ENCODE measurements around the gene SHISAL2A. TPM values are rescaled to one million over a fixed set of nuclear protein-coding genes. Genes with fewer than 3 reads are reported as not detected.

The SHISAL2A gene
- total RNA-seq, 1 donor from 2014 or later: not detected

DNA sequence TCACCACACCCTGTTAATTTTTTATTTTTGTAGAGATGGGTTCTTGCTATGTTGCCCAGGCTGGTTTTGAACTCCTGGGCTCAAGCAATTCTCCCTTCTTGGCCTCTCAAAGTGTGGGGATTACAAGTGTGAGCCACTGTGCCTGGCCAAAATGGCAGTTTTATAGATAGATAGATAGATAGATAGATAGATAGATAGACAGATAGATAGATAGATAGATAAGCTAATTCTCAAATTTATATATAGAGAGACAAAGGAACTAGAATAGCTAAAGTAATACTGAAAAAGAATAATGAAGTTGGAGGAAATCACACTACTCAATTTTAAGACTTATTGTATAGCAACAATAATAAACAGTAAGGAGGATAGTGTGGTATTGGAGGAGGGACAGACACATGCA, 21.1 kb downstream of the SHISAL2A start:
- peaks cover 7% of the 10 kb centered on the region for H3K27me3 Mint-ChIP-seq (ENCODE audit: low read depth, unreplicated experiment)
- Histone ChIP-seq H3K9ac (ENCODE audit: low read length) (no peak overlapping the region), H3K79me2 (ENCODE audit: insufficient read depth, low read length) (no peaks in the 10 kb centered on the region), H4K20me1 (ENCODE audit: insufficient read depth, low read length) (no peaks in the 10 kb centered on the region), H3K27me3 (ENCODE audit: insufficient read depth, low read length) (no peaks in the 10 kb centered on the region), H2AFZ (ENCODE audit: low read depth, low read length) (no peak overlapping the region), H3K4me2 (ENCODE audit: low read length) (no peak overlapping the region), H3K9me3 (ENCODE audit: insufficient read depth, low read depth, low read length) (no peaks in the 10 kb centered on the region), H3K36me3 (ENCODE audit: insufficient read depth, low read length) (no peaks in the 10 kb centered on the region), H3K27ac (ENCODE audit: low read depth, low read length) (no peak overlapping the region), H3K4me1 (ENCODE audit: insufficient read depth, low read length) (no peaks in the 10 kb centered on the region), H3K4me3 (ENCODE audit: insufficient read depth, low read depth, low read length) (no peak overlapping the region)
- H3K36me3 Mint-ChIP-seq (ENCODE audit: low read depth, unreplicated experiment): no peaks in the 10 kb centered on the region
- H3K4me1 Mint-ChIP-seq (ENCODE audit: low read depth, unreplicated experiment): no peaks in the 10 kb centered on the region
- no peaks in the 10 kb centered on the region for H3K9me3 Mint-ChIP-seq (ENCODE audit: unreplicated experiment)
- DNase-seq (ENCODE audit: low read depth) (no peak), FAIRE-seq (no peak)
- TF ChIP-seq, protein P1, sequence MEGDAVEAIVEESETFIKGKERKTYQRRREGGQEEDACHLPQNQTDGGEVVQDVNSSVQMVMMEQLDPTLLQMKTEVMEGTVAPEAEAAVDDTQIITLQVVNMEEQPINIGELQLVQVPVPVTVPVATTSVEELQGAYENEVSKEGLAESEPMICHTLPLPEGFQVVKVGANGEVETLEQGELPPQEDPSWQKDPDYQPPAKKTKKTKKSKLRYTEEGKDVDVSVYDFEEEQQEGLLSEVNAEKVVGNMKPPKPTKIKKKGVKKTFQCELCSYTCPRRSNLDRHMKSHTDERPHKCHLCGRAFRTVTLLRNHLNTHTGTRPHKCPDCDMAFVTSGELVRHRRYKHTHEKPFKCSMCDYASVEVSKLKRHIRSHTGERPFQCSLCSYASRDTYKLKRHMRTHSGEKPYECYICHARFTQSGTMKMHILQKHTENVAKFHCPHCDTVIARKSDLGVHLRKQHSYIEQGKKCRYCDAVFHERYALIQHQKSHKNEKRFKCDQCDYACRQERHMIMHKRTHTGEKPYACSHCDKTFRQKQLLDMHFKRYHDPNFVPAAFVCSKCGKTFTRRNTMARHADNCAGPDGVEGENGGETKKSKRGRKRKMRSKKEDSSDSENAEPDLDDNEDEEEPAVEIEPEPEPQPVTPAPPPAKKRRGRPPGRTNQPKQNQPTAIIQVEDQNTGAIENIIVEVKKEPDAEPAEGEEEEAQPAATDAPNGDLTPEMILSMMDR (IDR thresholded peaks at IDR 0.05; ENCODE audit: insufficient read depth, low read depth, low read length): no peak
- TF ChIP-seq EZH2 (IDR thresholded peaks at IDR 0.05; ENCODE audit: insufficient read depth, low read length): no peak
- no peak overlapping the region for H3K4me3 Mint-ChIP-seq (ENCODE audit: unreplicated experiment)
- H3K27ac Mint-ChIP-seq (ENCODE audit: unreplicated experiment): no peak overlapping the region

DNA sequence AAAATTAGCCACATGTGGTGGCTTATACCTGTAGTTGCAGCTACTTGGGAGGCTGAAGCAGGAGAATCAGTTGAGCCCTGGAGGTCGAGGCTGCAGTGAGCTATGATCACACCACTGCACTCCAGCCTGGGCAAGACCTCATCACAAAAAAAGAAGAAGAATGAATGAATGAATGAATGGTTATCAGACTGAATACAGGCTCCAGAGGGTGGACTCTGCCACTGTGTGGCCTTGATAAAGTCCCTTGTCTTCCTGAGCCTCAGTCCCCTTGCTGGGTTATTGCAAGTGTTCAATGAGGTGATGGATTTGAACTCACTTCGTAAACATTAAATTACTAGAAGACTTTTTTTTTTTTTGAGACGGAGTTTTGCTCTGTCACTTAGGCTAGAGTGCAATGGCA, 24.7 kb downstream of the SHISAL2A start:
- Histone ChIP-seq H3K9ac (ENCODE audit: low read length) (no peak overlapping the region), H3K79me2 (ENCODE audit: insufficient read depth, low read length) (no peaks in the 10 kb centered on the region), H3K9me3 (ENCODE audit: insufficient read depth, low read depth, low read length) (no peaks in the 10 kb centered on the region), H2AFZ (ENCODE audit: low read depth, low read length) (no peak overlapping the region), H3K27ac (ENCODE audit: low read depth, low read length) (no peak overlapping the region), H3K4me3 (ENCODE audit: insufficient read depth, low read depth, low read length) (no peak overlapping the region), H3K36me3 (ENCODE audit: insufficient read depth, low read length) (no peaks in the 10 kb centered on the region), H3K27me3 (ENCODE audit: insufficient read depth, low read length) (no peaks in the 10 kb centered on the region), H4K20me1 (ENCODE audit: insufficient read depth, low read length) (no peaks in the 10 kb centered on the region), H3K4me1 (ENCODE audit: insufficient read depth, low read length) (peaks cover 2% of the 10 kb centered on the region), H3K4me2 (ENCODE audit: low read length) (no peak overlapping the region)
- H3K27ac Mint-ChIP-seq (ENCODE audit: unreplicated experiment): no peak overlapping the region
- no peaks in the 10 kb centered on the region for H3K9me3 Mint-ChIP-seq (ENCODE audit: unreplicated experiment)
- peaks cover 7% of the 10 kb centered on the region for H3K4me1 Mint-ChIP-seq (ENCODE audit: low read depth, unreplicated experiment)
- DNase-seq (ENCODE audit: low read depth) (no peak), FAIRE-seq (no peak)
- no peak for TF ChIP-seq EZH2 (IDR thresholded peaks at IDR 0.05; ENCODE audit: insufficient read depth, low read length)
- TF ChIP-seq, protein P1 (IDR thresholded peaks at IDR 0.05; ENCODE audit: insufficient read depth, low read depth, low read length): no peak
- H3K36me3 Mint-ChIP-seq (ENCODE audit: low read depth, unreplicated experiment): no peaks in the 10 kb centered on the region
- peaks cover 3% of the 10 kb centered on the region for H3K27me3 Mint-ChIP-seq (ENCODE audit: low read depth, unreplicated experiment)
- no peak overlapping the region for H3K4me3 Mint-ChIP-seq (ENCODE audit: unreplicated experiment)

DNA sequence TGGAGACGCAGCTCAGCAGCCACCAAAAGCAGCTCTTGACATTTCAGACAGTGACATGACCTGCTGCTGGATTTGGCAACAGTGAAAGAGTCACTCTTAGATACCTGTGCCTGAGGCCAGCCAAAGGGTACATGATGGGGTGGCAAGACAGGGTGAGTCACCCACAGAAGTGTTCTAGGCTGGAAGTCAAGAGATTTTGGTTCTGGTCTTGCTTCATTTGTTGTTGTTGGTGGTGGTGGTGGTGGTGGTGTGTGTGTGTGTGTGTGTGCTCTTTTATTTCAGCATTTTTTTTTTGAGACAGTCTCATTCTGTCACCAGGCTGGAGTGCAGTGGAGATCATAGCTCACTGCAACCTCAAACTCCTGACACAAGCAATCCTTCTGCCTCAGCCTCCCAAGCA, 25.8 kb downstream of the SHISAL2A start:
- H2AFZ ChIP-seq (ENCODE audit: low read depth, low read length): no peak overlapping the region
- Mint-ChIP-seq H3K36me3 (ENCODE audit: low read depth, unreplicated experiment) (no peaks in the 10 kb centered on the region), H3K9me3 (ENCODE audit: unreplicated experiment) (no peaks in the 10 kb centered on the region), H3K27me3 (ENCODE audit: low read depth, unreplicated experiment) (peaks cover 3% of the 10 kb centered on the region), H3K4me3 (ENCODE audit: unreplicated experiment) (no peak overlapping the region), H3K27ac (ENCODE audit: unreplicated experiment) (no peak overlapping the region), H3K4me1 (ENCODE audit: low read depth, unreplicated experiment) (peaks cover 12% of the 10 kb centered on the region)
- H3K9me3 ChIP-seq (ENCODE audit: insufficient read depth, low read depth, low read length): no peaks in the 10 kb centered on the region
- no peaks in the 10 kb centered on the region for H3K36me3 ChIP-seq (ENCODE audit: insufficient read depth, low read length)
- H4K20me1 ChIP-seq (ENCODE audit: insufficient read depth, low read length): no peaks in the 10 kb centered on the region
- TF ChIP-seq, protein P1 (IDR thresholded peaks at IDR 0.05; ENCODE audit: insufficient read depth, low read depth, low read length): no peak
- no peak for TF ChIP-seq EZH2 (IDR thresholded peaks at IDR 0.05; ENCODE audit: insufficient read depth, low read length)
- FAIRE-seq (no peak), DNase-seq (ENCODE audit: low read depth) (no peak)
- no peak overlapping the region for H3K4me3 ChIP-seq (ENCODE audit: insufficient read depth, low read depth, low read length)
- H3K9ac ChIP-seq (ENCODE audit: low read length): no peak overlapping the region
- no peak overlapping the region for H3K4me2 ChIP-seq (ENCODE audit: low read length)
- H3K4me1 ChIP-seq (ENCODE audit: insufficient read depth, low read length): peaks cover 8% of the 10 kb centered on the region
- no peaks in the 10 kb centered on the region for H3K27me3 ChIP-seq (ENCODE audit: insufficient read depth, low read length)
- no peaks in the 10 kb centered on the region for H3K79me2 ChIP-seq (ENCODE audit: insufficient read depth, low read length)
- H3K27ac ChIP-seq (ENCODE audit: low read depth, low read length): no peak overlapping the region

All from astrocyte (in vitro differentiated cells and primary cell).